HepG2 (cell line): Measurements from ENCODE around the gene GTF2B. TPM values are rescaled to one million over a fixed set of nuclear protein-coding genes. Genes with fewer than 3 reads are reported as not detected.
A peak's percentile ranks its signal among the peaks of the same experiment; 100 is the strongest.

Experiments used
- CEBPB ChIP-seq: IDR thresholded peaks from 2 replicates; pipeline ENCODE4 v1.6.1; 2011; ENCODE audit warnings: low read depth, low read length, improper control_type of control experiment, borderline replicate concordance
- ETV6 ChIP-seq: sonication (generic); formaldehyde crosslinking; conservative IDR thresholded peaks from 2 replicates; pipeline ENCODE4 v1.4.0; 2020; ENCODE audit warnings: missing genetic modification reagents
- GATA4 ChIP-seq: sonication (generic); IDR thresholded peaks from 2 replicates; pipeline ENCODE4 v1.6.1; 2016; ENCODE audit warnings: antibody characterized with exemption, low read depth, borderline replicate concordance
- GTF3A ChIP-seq: sonication (generic); formaldehyde crosslinking; conservative IDR thresholded peaks from 2 replicates; pipeline ENCODE4 v1.4.0; 2020; ENCODE audit warnings: mild to moderate bottlenecking, missing genetic modification reagents
- IKZF1 ChIP-seq: fragments of 450-650 bp; IDR thresholded peaks from 2 replicates; pipeline ENCODE4 v1.7.1; 2016
- MTA1 ChIP-seq: sonication (generic); formaldehyde crosslinking; IDR thresholded peaks from 2 replicates; pipeline ENCODE4 v1.4.0; 2020; ENCODE audit warnings: missing genetic modification reagents, mild to moderate bottlenecking, borderline replicate concordance
- NFATC3 ChIP-seq: sonication (generic); formaldehyde crosslinking; IDR thresholded peaks from 2 replicates; pipeline ENCODE4 v1.5.1; 2020; ENCODE audit warnings: mild to moderate bottlenecking, missing genetic modification reagents
- TAF15 ChIP-seq: fragments of 200-400 bp; formaldehyde crosslinking; IDR thresholded peaks from one replicate; pipeline ENCODE4 v1.6.1; 2018; ENCODE audit warnings: mild to moderate bottlenecking, low read depth, low read length; ENCODE audit not compliant: poor library complexity, severe bottlenecking
- TBX2 ChIP-seq: sonication (generic); formaldehyde crosslinking; IDR thresholded peaks from 2 replicates; pipeline ENCODE4 v1.5.0; 2020; ENCODE audit warnings: missing genetic modification reagents, mild to moderate bottlenecking, borderline replicate concordance
- TFAP4 ChIP-seq: sonication (generic); IDR thresholded peaks from 2 replicates; pipeline ENCODE4 v1.6.1; 2016; ENCODE audit warnings: low read depth, borderline replicate concordance
- TFE3 ChIP-seq: IDR thresholded peaks from 2 replicates; pipeline ENCODE4 v1.6.1; 2016
- ZBTB7A ChIP-seq: sonication (generic); formaldehyde crosslinking; IDR thresholded peaks from 2 replicates; pipeline ENCODE4 v1.8.0; 2022; ENCODE audit warnings: mild to moderate bottlenecking, missing genetic modification reagents
- ZFYVE20 ChIP-seq: sonication (generic); formaldehyde crosslinking; IDR thresholded peaks from 2 replicates; pipeline ENCODE4 v1.8.0; 2023; ENCODE audit warnings: low read depth, mild to moderate bottlenecking, moderate library complexity, missing genetic modification reagents, borderline replicate concordance
- ZKSCAN8 ChIP-seq: IDR thresholded peaks from 2 replicates; pipeline ENCODE4 v1.6.1; 2016; ENCODE audit warnings: borderline replicate concordance, missing genetic modification reagents, missing compliant biosample characterization
- ZNF432 ChIP-seq: sonication (generic); formaldehyde crosslinking; IDR thresholded peaks from 2 replicates; pipeline ENCODE4 v1.5.0; 2020; ENCODE audit warnings: missing genetic modification reagents, mild to moderate bottlenecking, borderline replicate concordance
- ZNF550 ChIP-seq: sonication (generic); formaldehyde crosslinking; IDR thresholded peaks from 2 replicates; pipeline ENCODE4 v1.4.0; 2020; ENCODE audit warnings: mild to moderate bottlenecking, missing genetic modification reagents, borderline replicate concordance
- ZNF589 ChIP-seq: sonication (generic); formaldehyde crosslinking; conservative IDR thresholded peaks from 2 replicates; pipeline ENCODE4 v1.8.0; 2022; ENCODE audit warnings: mild to moderate bottlenecking, moderate library complexity, missing genetic modification reagents
- ZNF616 ChIP-seq: sonication (generic); formaldehyde crosslinking; IDR thresholded peaks from 2 replicates; pipeline ENCODE4 v1.5.0; 2020; ENCODE audit warnings: low read depth, mild to moderate bottlenecking, missing genetic modification reagents
- ZSCAN20 ChIP-seq: sonication (generic); formaldehyde crosslinking; IDR thresholded peaks from 2 replicates; pipeline ENCODE4 v1.4.0; 2020; ENCODE audit warnings: missing genetic modification reagents, mild to moderate bottlenecking, borderline replicate concordance
- polyA plus RNA-seq, 8 experiments: library from polyadenylated mRNA; depleted of rRNA in 3 of 8; stranded (reverse) in 7 of 8; unstranded in 1 of 8; fragments of >200 nt; fragmentation: Illumina TruSeq in 4 of 8; extraction: Trizol in 4 of 8; gene quantifications; 2 replicates each; pipeline versions ENCODE4 v1.2.1 to v1.2.3, GENCODE V29; 2011 to 2016; ENCODE audit warnings: low read depth in 4 of 8, missing spikeins in 1 of 8, mixed read lengths in 1 of 8; ENCODE audit not compliant: insufficient read depth in 1 of 8
- total RNA-seq, 5 experiments: library from RNA; depleted of rRNA; stranded (reverse); fragments of >200 nt; fragmentation: Illumina TruSeq; extraction: Trizol; gene quantifications; 2 replicates each; pipeline ENCODE4 v1.2.3, GENCODE V29; 2016; ENCODE audit warnings: low read depth in 1 of 5
- TF ChIP-seq, protein P1 (sequence below): sonication (generic); formaldehyde crosslinking; conservative IDR thresholded peaks from 2 replicates; pipeline ENCODE4 v1.4.0; 2020; ENCODE audit warnings: mild to moderate bottlenecking, missing genetic modification reagents, moderate library complexity
- TF ChIP-seq, protein P2 (sequence below): sonication (generic); formaldehyde crosslinking; IDR thresholded peaks from 2 replicates; pipeline ENCODE4 v1.8.0; 2023; ENCODE audit warnings: mild to moderate bottlenecking, missing genetic modification reagents
- TF ChIP-seq, protein P3 (sequence below): sonication (generic); formaldehyde crosslinking; IDR thresholded peaks from 2 replicates; pipeline ENCODE4 v1.9.0; 2021; ENCODE audit warnings: missing genetic modification reagents, mild to moderate bottlenecking, borderline replicate concordance

The GTF2B gene
- total and polyA plus RNA-seq, 2 of the 13 experiments (the other 11 are each of a cell fraction or from before 2014, with no cell fraction given): 31.5 to 43.4 TPM

DNA sequence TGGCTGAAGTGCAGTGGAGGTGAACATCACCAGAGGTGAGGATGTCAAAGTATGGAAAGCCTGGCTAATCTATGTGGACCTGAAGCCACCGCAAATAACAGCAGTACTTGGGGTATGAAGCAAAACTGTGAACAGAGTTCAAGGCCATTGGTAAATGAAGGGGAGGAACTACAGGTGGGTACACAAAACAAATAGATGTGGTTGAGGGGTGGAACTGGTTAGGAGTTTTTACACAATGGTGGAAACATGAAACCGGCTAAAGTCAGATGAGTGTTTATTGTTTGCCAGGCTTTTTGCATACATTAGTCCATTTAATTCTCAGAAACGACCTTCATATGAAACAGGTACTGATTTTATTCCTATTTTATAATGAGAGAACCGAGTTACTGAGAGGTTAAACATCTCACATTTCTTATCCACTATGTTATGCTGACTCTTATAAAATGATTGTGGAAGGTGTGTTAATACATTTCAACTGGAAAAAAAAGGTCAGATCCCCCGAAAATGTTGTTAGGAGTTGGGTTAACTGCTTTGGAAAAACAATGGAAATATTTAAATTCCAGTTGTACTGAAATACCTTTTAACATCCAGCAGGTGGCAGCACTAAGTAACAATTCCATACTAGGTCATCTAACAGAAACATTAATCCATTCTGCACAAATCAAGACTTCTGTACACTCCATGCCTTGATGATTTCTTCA lies 44.3 kb upstream of the GTF2B start (continued):
- TF ChIP-seq TAF15 (no peak), MTA1 (CRISPR knock-in tag) (no peak), ZKSCAN8 (CRISPR knock-in tag) (no peak), TFE3 (CRISPR knock-in tag) (no peak), ZFYVE20 (CRISPR knock-in tag) (no peak), ZNF616 (no peak), GATA4 (no peak), GTF3A (CRISPR knock-in tag) (no peak), ZSCAN20 (CRISPR knock-in tag) (0 out of 2 replicates have a peak, but pooled peaks have one; percentile 42), NFATC3 (CRISPR knock-in tag) (no peak), TBX2 (CRISPR knock-in tag) (peak; percentile 79; the same call in 1 of the 2 replicates), CEBPB (peak; percentile 78), ZNF432 (CRISPR knock-in tag) (no peak), TFAP4 (peak; percentile 24; the same call in 1 of the 2 replicates), IKZF1 (no peak), ZBTB7A (no peak), ZNF550 (no peak), ZNF589 (no peak), ETV6 (CRISPR knock-in tag) (no peak)
- TF ChIP-seq, protein P1, sequence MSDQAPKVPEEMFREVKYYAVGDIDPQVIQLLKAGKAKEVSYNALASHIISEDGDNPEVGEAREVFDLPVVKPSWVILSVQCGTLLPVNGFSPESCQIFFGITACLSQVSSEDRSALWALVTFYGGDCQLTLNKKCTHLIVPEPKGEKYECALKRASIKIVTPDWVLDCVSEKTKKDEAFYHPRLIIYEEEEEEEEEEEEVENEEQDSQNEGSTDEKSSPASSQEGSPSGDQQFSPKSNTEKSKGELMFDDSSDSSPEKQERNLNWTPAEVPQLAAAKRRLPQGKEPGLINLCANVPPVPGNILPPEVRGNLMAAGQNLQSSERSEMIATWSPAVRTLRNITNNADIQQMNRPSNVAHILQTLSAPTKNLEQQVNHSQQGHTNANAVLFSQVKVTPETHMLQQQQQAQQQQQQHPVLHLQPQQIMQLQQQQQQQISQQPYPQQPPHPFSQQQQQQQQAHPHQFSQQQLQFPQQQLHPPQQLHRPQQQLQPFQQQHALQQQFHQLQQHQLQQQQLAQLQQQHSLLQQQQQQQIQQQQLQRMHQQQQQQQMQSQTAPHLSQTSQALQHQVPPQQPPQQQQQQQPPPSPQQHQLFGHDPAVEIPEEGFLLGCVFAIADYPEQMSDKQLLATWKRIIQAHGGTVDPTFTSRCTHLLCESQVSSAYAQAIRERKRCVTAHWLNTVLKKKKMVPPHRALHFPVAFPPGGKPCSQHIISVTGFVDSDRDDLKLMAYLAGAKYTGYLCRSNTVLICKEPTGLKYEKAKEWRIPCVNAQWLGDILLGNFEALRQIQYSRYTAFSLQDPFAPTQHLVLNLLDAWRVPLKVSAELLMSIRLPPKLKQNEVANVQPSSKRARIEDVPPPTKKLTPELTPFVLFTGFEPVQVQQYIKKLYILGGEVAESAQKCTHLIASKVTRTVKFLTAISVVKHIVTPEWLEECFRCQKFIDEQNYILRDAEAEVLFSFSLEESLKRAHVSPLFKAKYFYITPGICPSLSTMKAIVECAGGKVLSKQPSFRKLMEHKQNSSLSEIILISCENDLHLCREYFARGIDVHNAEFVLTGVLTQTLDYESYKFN (CRISPR knock-in tag): peak; percentile 88
- TF ChIP-seq, protein P2, sequence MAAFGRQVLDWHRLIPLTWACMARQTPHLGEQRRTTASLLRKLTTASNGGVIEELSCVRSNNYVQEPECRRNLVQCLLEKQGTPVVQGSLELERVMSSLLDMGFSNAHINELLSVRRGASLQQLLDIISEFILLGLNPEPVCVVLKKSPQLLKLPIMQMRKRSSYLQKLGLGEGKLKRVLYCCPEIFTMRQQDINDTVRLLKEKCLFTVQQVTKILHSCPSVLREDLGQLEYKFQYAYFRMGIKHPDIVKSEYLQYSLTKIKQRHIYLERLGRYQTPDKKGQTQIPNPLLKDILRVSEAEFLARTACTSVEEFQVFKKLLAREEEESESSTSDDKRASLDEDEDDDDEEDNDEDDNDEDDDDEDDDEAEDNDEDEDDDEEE (CRISPR knock-in tag): no peak
- TF ChIP-seq, protein P3, sequence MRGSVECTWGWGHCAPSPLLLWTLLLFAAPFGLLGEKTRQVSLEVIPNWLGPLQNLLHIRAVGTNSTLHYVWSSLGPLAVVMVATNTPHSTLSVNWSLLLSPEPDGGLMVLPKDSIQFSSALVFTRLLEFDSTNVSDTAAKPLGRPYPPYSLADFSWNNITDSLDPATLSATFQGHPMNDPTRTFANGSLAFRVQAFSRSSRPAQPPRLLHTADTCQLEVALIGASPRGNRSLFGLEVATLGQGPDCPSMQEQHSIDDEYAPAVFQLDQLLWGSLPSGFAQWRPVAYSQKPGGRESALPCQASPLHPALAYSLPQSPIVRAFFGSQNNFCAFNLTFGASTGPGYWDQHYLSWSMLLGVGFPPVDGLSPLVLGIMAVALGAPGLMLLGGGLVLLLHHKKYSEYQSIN (CRISPR knock-in tag): no peak
